GM19438 (cell line): ENCODE data around the gene CTRB2.

Source experiments
- ATAC-seq: cut with Tn5 transposase; IDR thresholded peaks from one replicate; pipeline ENCODE4 v1.9.1; 2021; ENCODE audit warnings: low read depth; ENCODE audit not compliant: unreplicated experiment

CTRB2 gene

DNA sequence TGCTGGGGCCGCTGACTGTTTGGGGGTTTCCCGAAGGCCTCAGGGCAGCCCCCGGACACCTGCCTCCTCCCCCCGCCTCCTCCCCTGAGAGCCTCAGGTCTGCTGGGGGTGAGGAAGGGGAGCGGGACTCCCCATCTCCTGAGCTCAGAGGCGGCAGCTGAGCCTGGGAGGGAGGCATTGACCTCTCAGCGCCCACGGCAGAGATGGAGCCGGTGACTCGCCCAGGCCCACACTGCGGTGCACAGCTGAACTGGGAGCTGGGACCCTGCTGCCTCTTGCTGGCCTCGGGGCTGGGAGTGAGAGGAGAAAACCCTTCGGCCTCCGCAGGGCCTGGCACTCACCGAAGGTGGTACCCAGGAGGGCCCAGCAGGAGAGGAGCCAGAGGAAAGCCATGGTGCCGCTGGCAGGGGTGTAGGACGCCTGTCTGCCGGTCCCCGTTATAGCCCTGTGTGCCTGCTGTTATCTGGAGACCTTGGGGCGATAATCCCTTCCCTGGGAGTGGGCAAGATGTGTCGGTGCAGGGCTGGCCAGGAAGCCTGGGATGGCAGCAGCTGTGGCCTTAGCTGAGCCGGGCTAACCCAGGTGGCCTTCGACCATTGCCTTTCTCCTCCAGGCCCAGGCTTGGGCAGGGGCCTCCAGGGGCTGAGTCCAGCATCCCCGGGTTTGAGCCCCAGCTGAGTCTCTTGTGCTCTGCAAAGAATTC, at the start of gene CTRB2:
TSS of gene CTRB2 (minus strand) at position 413 of the 703 bp plus-strand sequence. CDS start at position 393, 20 bp downstream.
- ATAC-seq = no peak

DNA sequence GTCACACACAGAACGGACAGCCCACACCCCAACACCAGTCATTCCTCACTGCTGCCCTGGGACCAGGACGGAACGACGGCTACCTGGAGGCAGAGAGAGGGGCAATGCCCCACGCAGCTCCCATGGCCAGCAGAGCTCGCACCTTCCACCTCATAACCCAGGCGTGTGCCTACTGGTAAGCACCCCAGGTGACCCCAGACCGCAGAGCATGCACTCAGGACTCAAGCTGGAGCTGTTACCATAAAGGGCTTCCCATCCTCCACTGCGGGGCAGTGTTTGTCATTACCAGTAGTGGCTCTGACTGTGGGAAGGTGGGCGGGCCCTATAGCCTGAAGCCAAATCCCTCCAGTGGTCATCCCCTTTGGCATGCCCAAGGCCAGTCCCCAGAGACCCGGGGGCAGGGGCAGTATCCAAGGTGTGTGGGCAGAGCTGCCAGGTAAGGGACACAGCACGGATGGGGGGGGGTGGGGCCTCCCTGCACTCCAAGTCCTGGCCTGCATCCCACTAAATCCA, 49.2 kb upstream of the CTRB2 start:
- no peak for ATAC-seq

DNA sequence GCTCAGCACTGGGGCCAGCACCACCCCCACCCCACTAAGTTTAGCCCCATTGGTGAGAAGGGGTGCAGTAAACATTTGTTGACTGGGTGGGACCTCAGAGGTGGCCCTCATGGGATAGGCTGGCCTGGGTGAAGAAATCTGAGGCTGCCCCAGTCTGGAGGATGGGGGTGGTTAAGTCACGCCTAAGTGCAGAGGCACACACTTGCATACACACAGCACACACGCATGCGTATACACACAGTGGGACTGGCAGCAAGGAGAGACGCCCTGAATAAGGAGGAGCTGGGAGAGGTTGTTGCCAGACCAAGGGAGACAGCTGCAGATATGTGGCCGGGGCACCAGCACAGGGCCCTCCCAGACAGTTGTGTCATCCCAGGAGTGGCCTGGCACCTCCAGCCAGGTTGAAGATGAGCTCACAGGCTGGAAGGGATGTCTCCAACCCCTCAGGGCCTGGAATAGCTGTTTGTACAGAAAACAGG, 47.4 kb upstream of the CTRB2 start:
- no peak for ATAC-seq

DNA sequence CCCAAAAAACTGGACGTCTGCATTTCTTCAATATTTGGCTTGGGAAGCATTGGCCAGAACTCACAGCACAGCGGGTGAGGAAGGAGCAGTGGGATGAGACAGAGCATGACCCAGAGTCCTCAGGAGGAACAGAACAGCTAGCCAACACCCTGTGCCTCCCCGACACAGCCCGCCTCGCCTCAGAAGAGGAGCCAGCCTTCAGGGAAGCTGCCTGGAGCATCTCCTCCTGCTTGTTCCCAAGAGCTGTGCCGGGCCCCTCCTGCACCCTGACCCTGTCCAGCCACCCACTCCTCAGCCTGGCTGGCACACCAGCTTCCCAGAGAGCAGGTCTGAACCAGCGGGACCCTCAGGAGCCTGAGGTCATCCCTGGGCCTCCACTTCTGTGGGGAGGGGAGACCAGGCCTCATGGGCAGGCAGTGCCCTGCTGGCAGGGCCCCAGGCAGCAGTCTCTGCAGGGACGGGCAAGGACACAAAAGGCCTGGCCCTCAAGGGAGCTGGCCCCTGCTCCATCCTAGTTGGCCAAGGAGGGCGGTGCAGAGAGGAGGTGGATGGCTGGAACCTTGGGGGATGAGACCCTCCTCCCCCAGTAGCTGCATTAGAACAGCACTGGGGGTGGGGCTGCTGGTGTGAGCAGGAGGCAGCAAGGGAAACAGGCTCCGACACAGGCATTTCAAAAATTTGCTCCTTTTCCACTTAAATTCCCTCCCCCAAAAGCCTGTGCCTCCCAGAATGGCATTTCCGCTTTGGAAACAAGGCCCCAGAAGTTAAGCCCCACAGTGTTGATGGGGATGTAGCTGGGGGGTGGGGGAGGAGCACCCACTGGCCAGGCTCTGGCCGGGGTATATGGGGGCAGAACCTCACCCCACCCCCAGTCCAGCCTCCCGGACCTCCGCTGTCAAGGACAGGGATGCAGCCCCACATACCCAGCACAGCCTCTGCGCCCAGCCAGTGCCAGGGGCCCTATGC, 46.3 kb upstream of the CTRB2 start:
- ATAC-seq = no peak

DNA sequence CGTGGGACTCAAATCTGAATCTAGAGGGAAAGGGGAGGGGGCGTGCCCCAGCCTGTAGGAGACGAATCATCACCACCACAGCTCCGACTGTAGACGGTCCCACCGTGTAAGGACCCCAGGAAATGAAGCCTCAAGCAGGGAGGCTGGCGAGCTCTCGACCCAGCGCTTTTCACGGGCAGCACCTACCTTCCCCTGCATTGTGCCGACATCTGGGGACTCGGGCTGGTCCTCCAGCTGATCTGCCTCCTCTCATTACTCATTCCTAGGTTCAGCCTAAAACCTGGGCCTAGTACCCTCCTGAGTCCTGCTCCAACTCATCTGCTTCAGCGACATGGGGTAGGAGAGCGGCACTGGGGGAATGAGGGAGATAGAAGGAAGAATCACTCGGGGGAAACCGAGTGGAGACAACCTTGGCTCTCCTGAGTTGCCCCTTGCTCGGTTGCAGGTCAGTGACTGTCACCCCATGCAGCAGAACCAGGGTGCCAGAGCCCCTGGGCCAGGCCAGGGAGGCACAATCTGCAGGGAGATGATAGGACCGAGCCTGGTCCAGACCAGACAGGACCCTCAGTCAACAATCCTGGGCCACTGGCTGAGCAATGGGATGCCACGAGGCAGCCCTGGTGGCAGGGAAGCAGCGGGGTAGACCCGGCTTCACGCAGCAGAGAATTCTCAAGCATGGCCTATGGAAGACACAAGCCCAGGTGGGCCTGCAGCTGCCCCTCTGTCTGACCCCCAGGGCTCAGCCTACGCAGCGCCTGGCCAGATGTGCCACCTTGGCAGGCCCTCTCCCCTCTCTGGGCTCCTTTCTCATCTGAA, 45.3 kb upstream of the CTRB2 start:
- no peak for ATAC-seq

DNA sequence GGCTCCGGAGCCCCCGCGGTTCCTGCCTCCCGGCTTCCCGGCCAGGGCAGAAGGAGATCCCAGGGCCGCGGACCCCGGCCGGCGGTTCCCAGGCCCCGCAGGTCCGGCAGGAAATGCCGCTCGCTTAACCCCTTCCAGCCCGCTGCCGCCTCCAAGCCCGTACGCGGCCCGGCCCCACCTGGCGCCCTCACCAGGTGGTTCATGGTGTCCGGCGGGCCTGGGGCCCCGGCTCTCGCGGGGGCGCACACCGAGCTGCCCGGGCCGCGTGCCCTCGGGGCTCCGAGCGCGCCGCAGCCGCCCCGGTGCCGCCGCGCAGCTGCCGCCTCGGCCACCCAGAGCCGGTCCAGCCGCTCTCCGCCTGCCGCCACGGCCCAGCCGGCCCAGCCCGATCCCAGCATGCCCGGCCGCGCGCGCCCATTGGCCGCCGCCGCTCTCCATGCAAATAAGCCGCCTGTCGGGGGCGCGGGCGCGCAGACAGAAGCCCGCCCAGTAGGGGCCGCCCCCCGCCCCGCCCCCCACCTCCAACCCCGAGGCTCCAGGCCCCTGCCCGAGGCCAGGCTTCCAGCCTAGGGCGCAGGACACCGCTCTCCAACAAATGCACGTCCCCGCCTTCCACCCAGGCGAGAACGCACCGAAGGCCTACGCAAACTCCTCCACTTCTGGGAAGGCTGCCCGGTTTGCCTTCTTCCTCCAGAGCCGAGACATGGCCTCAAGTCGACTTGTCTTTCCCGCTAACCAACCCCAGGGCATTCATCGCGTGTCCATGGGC, 44.5 kb upstream of the CTRB2 start, which contains the start of gene BCAR1:
TSS of gene BCAR1 (minus strand) at position 345 of the 769 bp plus-strand sequence. CDS start at position 203, 142 bp downstream.
- ATAC-seq = peak; percentile 76

DNA sequence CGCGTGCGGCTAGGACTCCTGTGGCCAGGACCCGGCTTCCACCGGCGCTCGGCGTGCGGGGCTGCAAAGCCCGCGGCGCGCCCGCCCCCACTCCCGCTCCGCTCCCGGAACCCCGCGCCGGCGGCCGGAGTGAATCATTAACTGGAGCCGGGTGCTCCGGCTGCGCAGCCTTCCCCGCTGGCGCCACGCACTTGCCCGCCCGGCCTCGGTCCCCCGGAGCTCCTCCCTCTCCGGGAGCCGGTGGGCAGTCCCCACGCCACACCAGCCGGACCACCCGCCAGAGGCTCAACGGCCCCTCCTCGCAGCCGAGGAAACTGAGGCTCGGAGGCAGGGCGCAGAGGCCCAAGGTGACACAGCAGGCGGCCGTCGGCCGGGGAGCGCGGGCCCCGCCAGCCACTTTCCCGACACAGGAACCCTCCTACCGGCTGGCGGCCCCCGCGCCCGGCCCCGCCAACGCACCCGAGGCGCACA, 43.9 kb upstream of the CTRB2 start:
- ATAC-seq = peak; percentile 42

DNA sequence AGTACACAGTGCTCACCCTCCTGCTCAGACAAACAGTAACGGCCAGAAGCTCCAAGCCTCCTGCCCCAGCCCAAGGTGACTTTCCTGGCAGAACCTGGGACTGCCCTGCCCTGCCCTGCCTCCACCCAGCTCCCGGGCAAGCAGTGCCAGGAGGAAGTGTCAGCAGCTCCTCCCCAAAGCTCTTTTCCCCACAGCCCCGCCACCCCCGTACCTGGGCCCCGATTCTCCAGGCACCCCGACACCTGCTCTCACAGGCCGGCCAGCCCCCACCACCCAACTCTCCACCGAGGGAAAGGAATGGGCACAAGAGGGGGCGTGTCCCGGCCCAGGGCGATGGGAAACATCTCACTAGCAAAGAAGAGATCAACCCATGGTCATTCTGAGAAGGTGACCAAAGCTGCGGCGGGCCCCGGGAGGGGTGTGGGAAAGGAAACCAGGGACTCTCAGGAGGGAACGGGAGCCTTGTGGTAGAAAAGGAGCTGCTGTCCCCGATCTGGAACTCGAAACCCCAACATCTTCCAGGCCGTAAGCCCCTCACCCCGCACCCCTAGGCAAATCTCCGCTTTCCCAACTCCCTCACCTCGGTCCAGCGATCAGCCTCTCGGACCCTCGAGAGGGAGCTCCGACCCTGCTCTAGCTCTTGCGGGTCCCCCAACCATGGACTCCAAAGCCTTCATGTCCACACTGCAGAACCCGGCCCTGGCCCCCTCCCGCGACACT, 43.3 kb upstream of the CTRB2 start:
- no peak for ATAC-seq

DNA sequence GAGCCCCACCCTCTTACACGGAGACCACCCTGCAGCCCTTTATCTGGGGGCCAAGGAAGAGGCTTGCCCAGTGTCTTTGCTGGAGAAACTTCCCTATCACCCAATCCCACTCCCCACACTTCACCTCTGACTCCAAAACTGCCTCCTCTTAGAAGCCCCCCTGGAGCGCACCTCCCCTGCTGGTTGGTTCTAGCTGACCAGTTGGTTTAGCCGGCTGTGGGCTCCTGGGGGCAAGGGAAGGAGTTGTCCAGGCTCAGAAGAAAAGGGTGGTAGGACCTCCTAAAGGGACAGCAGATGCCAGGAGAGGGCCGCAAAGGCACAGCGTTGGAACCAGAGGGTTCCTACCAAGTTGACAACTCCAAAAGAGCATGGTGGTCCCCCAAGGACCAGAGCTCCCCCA, 42.5 kb upstream of the CTRB2 start:
- no peak for ATAC-seq

DNA sequence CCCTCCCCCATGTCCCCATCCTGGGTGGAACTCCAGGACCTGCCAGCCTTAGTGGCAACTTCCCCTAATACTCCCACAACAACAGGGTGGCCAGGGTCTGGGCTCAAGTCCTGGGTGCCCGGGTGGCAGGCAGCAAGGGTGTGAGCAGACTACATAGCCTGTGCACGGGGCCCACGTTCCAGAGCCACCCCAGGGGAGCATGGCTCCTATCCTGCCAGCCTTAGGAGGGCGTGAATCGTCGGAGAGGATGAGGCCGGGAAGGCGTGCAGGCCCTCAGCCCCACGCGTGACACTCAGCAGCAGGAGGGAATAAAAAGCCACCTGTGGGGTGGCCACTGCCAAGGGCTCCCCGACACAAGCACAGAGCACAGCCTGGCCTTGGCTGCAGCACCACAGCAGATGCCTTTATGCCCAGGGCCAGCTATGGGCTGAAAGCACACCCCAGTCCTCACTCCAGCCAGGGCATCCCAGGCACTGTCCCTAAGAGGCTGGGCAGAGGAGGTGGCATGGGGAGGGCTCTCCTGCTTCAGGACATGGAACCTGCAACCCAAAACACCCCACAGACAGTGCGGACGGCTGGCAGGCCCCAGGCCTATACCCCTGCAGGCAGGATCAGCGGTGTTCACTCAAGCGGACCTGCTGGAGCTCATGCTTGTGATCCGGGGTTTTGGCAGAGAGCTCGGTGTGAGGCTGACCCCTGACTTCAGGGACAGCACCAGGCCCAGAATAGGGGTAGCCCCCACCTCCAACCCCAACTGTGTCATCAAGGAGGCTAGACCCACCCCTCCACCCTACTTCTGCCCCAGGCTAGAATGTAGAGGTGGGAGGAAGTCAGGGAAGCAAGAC, 41.8 kb upstream of the CTRB2 start:
- no peak for ATAC-seq

DNA sequence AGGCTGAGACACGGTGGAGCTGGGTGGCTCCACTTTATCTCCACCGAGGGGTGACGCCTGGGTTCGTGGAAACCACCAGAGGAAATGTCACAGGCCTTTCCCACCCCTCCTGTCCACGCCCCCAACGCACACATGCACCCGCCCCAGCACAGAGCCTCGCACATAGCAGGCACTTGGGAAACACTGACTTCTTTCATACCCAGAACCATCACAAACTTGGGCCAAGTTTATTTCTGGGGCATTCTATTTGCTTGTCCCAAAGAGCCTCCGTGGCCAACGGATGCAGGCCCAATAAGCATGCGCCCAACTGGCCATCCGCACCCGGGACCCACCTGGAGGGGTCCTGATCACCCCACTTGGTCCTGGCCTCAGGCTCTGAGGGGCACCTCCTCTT, 41.2 kb upstream of the CTRB2 start:
- ATAC-seq = no peak

DNA sequence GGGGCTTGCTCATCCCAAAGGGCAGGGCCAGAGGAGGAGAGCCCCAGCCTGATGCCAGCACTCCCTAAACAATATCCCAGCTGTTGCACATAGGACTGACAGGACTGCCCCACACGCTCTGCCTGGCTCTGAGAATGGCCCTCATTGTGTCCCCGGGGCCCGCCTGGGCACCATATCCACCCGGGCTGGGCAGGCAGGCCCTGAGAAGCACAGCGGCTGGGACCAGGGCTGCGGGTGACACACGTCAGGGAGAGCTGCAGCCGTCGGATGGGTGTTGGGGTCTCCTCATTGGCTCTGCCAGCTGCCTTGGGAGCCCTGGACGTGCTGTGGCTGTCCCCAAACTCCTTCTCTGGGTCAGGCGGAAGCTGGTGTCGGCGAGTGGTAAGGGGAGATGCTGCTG, 40.3 kb upstream of the CTRB2 start:
- ATAC-seq = no peak

DNA sequence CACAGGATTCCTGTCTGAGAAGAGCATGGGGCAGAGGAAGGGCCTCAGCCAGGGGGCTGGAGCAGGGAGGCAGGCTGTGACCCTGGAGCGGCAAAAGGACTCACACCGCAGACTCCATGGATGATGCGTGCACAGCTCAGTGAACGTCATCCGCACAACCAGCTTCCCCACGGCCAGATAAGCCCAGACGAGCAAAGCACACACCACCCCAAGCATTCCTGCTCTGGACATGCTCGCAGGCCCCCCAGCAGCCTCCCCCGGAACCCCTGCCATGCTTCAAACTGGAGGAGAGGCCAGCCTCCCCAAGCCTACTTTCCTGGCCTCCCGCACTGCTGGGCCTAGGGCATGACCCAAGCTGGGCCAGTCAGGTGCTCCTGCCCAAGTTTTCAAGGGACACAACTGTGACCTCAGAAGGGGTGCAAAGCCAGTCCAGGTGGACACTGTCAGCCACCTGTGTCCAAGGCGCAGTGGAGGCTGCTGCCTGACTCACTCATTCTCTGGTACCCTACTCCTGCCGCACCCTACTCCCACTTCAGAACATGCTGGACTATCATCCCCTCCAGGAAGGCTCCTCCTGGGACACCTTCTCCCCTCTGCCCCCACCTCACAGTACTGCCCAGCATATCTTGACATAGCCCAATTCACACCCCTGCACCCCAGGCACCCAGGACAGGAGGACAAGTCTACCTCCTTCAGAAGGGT, 39.7 kb upstream of the CTRB2 start:
- ATAC-seq = no peak

DNA sequence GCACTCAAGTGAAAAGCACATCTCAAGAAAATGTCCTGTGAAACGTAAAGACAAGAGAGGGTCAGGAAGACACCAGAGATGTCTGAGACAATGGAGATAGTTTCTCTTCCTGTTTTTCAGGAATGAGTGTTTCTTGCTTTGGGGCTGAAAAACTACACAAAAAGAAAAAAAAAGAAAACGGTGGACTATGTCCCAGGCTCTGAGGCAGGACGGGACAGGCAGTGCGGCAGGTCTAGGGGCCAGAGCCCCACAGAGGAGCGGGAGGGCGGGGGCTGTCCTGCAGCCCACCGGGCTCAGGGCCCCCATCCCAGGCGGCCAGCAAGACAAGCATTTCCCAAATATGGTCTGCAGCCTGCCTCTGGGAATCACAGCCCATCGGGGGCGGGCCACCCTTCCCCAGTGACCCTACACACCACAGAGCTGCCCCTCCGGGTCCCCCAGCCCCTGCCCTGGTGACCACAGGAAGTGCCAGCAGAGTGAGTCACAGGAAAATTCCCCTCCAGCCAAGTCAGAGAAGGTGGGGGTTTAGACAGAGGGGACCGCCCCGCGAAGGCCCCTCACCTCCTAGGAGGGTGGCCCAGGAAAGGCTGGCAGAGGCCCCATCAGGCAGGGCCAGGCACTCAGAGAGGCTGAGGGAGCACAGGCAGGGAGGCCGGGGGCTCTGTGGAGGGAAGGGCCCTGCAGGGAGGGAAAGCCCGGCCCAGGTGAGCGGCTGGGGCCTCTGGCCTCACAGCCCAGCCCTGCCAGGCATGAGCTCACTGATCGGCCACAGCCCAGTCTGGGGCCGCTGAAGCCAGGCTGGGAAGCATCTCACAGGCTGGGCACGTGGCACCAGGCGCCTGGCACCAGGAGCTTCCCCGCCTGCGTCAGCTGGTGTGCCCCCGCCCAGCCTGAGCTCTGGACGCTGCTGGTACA, 38.1 kb upstream of the CTRB2 start:
- no peak for ATAC-seq

DNA sequence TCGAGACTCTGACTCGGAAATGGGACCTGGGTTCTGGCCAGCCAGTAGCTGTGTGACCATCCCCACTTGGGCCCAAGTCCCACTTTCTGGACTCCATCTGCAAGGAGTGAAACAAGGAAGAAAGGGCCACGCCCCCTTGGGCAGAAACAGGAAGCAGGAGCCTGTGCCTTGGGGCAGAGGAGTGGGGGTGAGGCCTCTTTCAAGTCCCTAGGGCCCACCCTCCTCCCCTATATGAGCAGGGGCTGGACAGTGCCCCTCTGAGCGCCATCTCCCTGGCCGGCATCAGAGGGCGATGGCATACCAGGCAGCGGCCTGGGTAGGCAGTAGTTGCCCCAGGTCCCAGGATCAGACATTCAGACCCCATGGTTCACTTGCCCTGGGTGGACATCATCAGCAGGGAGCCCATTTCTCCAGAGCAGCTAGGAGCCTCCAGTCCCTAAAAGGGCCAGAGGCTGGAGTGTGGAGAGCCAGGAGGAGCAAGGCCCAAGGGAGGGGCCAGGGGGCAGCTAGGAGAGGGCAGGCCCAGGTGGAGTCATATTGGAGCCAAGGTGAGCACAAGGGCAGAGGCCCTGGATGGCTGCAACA, 37.4 kb upstream of the CTRB2 start:
- no peak for ATAC-seq

DNA sequence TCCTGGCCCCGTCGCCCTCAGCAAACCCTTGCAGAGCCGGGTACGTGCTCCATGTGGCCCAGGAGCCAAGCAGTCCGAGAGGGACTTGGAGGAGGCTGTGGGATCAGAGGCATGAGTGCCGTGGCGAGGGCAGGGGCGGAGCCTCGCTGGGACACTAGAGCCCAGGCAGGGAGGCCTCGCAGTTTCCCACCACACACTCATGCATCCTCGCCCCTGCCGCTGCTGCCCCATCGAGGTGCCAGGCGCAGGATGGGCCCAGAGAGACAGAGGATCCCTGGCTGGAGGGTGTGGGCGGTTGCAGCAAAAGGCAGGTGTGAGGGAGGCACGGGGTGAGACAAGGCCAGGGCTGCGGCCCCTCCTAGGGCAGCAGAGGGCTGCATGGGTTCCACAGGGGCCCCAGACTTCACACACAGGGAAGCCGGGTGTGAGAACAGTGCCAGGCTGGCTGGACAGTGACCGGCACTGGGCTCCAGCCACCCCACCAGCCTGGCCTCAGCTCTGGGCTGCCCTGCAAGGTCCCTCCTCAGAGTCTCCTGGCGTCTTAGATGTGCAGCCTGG, 36.8 kb upstream of the CTRB2 start:
- ATAC-seq = no peak
